Kidney (tissue), 14 donors: ENCODE data around the gene TBCD. TPM values are rescaled to one million over a fixed set of nuclear protein-coding genes. Genes with fewer than 3 reads are reported as not detected.
A peak's percentile ranks its signal among the peaks of the same experiment; 100 is the strongest.

ENCODE experiments used
- DNase-seq, 5 donors: peaks; one replicate each; pipeline ENCODE4 v3.0.0-alpha.2; 2013 to 2020
- FAIRE-seq: peaks from 2 replicates; lab custom pipeline; 2012; peaks lifted over from hg19 to GRCh38; lab: Jason Lieb, UNC
- H3K27ac ChIP-seq, 2 donors: one replicate each; pipeline ENCODE4 v1.7.0; 2013; ENCODE audit warnings: low read depth in 2 of 2, low read length in 2 of 2, inconsistent platforms in 1 of 2
- H3K27me3 ChIP-seq: one replicate; pipeline ENCODE4 v1.7.1; 2013; ENCODE audit warnings: low read length, inconsistent platforms; ENCODE audit not compliant: control insufficient read depth, insufficient read depth
- H3K36me3 ChIP-seq, 3 donors: one replicate each; pipeline versions ENCODE4 v1.7.0 to v1.7.1; 2013; ENCODE audit warnings: low read length in 3 of 3, control low read depth in 1 of 3, inconsistent platforms in 1 of 3; ENCODE audit not compliant: insufficient read depth in 3 of 3, control insufficient read depth in 2 of 3
- H3K4me1 ChIP-seq, 3 donors: one replicate each; pipeline versions ENCODE4 v1.7.0 to v1.7.1; 2013; ENCODE audit warnings: low read length in 3 of 3, inconsistent platforms in 1 of 3, low read depth in 1 of 3; ENCODE audit not compliant: control insufficient read depth in 2 of 3, insufficient read depth in 2 of 3
- H3K4me3 ChIP-seq, 3 donors: one replicate each; pipeline versions ENCODE4 v1.7.0 to v1.8.1; 2013; ENCODE audit warnings: low read length in 3 of 3, control low read depth in 1 of 3, inconsistent platforms in 1 of 3
- H3K9ac ChIP-seq, 3 donors: one replicate each; pipeline versions ENCODE4 v1.7.0 to v1.7.1; 2013; ENCODE audit warnings: low read length in 3 of 3, control low read depth in 1 of 3, inconsistent platforms in 1 of 3
- H3K9me3 ChIP-seq, 3 donors: one replicate each; pipeline versions ENCODE4 v1.7.0 to v1.7.1; 2013; ENCODE audit warnings: low read length in 3 of 3, control low read depth in 1 of 3, inconsistent platforms in 1 of 3; ENCODE audit not compliant: control insufficient read depth in 2 of 3, insufficient read depth in 1 of 3
- intact Hi-C: fragments of 100-400 bp; cut with DNase I; formaldehyde crosslinking; loops from one replicate; pipeline ENCODE4 v1.11.1; 2022
- polyA plus RNA-seq: library from polyadenylated mRNA; stranded (reverse); fragments of 350-450 nt; fragmentation: Illumina TruSeq; extraction: RNeasy Lipid Tissue Mini Kit (QIAGEN cat#74804); gene quantifications from one replicate; pipeline ENCODE4 v1.2.3, GENCODE V29; 2014; ENCODE audit warnings: low read depth, low replicate concordance; ENCODE audit not compliant: insufficient read depth
- total RNA-seq: library from RNA; stranded (reverse); fragmentation: NEBNext Ultra II Directional; extraction: Animal tissue kit (Norgen Biotek cat#: 25700); gene quantifications from one replicate; pipeline ENCODE4 v1.2.1, GENCODE V29; 2021
- TF ChIP-seq, protein P1 (sequence below): IDR thresholded peaks from 3 replicates; pipeline ENCODE4 v1.5.1; 2012; ENCODE audit warnings: mild to moderate bottlenecking, moderate library complexity, borderline replicate concordance; ENCODE audit not compliant: insufficient read depth; ENCODE audit errors: extremely low read depth
- donor health status: control.
- donor health status: control.
- donor health status: control.
- donor health status: control.
- donor health status: control.
- donor health status: DM: yes; HTN: yes; CAD: no.
- donor health status: Normal renal cell carcinoma (clear cell type).

The TBCD gene
- total and polyA plus RNA-seq, 2 donors from 2014 or later, result 72.8 to 78.7 TPM

DNA sequence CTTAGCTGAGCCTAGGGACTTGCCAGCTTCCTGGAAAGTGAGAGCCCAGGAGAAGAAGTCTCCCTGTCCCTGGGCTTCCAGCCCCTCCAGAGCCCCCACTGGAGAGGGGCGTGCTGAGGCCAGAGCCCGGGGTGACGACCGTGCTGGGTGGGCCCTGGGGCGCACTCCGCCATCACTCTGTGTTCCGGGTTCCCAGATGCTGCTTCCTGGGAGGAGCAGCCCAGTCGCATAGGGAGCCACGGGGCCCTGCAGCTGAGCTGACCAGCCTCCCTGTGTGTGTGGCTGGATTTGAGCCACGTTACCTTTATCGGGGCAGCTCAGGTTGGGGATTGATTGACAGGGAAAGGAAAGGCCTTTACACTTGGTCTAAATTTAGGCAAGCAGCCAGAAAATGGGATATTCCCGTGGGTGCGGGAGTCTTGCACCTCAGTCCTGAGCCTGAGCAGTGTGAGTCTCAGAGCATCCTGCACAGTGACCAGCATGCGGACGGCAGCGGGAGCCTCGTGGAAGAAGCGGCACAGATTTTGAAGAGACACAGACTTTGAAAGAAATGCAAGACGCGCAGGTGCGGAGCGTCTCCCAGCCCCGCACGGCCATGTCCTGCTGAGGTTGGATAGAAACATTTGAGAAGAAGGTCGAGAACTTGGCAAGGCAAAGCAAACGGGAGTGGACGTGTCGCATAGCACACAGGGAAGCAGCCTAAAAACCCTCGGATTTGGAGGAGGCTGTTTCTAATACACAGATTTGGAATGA, 139.2 kb downstream of the TBCD start:
- Histone ChIP-seq H3K9me3 (no peaks in the 10 kb centered on the region), H3K27me3 (no peaks in the 10 kb centered on the region), H3K27ac (no peak overlapping the region), H3K36me3 (peaks cover 0 to 3% (median 0%) of the 10 kb centered on the region in 3 donors), H3K4me1 (peaks cover 7 to 28% (median 22%) of the 10 kb centered on the region in 3 donors), H3K4me3 (no peak overlapping the region), H3K9ac (no peak overlapping the region)
- TF ChIP-seq, protein P1, sequence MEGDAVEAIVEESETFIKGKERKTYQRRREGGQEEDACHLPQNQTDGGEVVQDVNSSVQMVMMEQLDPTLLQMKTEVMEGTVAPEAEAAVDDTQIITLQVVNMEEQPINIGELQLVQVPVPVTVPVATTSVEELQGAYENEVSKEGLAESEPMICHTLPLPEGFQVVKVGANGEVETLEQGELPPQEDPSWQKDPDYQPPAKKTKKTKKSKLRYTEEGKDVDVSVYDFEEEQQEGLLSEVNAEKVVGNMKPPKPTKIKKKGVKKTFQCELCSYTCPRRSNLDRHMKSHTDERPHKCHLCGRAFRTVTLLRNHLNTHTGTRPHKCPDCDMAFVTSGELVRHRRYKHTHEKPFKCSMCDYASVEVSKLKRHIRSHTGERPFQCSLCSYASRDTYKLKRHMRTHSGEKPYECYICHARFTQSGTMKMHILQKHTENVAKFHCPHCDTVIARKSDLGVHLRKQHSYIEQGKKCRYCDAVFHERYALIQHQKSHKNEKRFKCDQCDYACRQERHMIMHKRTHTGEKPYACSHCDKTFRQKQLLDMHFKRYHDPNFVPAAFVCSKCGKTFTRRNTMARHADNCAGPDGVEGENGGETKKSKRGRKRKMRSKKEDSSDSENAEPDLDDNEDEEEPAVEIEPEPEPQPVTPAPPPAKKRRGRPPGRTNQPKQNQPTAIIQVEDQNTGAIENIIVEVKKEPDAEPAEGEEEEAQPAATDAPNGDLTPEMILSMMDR, result no peak
- DNase-seq (no peak), FAIRE-seq (no peak)
- intact Hi-C loops, result no loop called here

DNA sequence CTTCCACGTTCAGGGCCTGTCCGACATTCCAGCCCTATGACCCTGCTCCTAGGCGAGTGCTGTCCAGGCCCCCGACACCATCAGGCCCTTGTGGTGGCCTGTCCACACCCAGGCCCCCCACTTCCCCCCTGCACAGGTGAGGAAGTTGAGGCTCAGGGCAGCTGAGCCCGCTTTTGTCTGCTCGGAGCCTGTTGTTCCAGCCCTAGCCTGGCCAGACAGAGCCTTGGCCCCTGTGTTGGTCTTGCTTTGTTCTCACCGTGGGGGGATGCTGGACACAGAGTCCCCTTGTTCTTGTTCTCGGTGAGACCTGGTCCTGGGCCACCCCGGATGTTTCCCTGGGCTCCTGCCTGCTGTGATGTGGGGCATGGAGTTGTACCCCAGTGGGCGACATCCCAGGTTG, 140.0 kb downstream of the TBCD start:
- no peak overlapping the region for H3K27ac ChIP-seq
- TF ChIP-seq, protein P1, result no peak
- H3K4me3 ChIP-seq, result no peak overlapping the region
- DNase-seq (peak in 1 of 5 donors; percentile 58), FAIRE-seq (no peak)
- no peak overlapping the region for H3K9ac ChIP-seq
- H3K9me3 ChIP-seq, result no peaks in the 10 kb centered on the region
- peaks cover 0 to 3% (median 0%) of the 10 kb centered on the region in 3 donors for H3K36me3 ChIP-seq
- H3K27me3 ChIP-seq, result no peaks in the 10 kb centered on the region
- H3K4me1 ChIP-seq, result peaks cover 6 to 27% (median 22%) of the 10 kb centered on the region in 3 donors
- intact Hi-C loops, result no loop called here

DNA sequence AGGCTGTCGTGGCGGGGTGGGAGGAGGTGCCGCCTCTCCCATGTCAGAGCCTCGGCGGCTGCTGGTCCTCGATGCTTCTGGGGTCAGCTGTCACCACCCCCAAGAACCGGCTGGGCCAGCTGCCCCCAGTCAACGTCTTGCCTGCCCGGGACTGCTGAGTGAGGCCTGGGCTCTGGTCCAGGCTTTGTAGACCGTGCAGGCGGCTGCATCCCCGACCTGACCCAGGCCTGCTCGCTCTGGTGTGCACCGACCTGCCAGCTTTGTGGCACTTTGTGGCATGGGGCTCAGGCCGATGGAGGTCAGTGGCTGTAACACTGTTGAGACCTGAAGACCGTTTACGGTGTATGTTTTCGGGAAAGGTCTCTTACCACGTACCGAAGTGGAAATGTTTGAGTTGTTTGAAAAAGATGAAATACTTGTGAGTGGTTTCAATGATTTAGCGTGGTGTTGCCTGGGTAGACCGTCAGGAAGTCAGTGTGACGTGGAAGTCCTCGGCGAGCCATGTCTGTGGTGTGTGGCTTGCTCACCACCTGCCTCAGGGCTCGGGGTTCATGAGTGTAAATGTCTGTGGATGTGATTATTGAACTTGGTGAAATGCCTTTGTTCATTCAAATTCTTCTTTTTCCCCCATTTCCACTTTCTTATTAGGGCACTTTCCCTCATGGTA, 141.2 kb downstream of the TBCD start:
- no peaks in the 10 kb centered on the region for H3K9me3 ChIP-seq
- H3K27me3 ChIP-seq, result no peaks in the 10 kb centered on the region
- peaks cover 0 to 3% (median 0%) of the 10 kb centered on the region in 3 donors for H3K36me3 ChIP-seq
- no peak overlapping the region for H3K9ac ChIP-seq
- TF ChIP-seq, protein P1, result no peak
- H3K4me1 ChIP-seq, result peaks cover 6 to 27% (median 22%) of the 10 kb centered on the region in 3 donors
- H3K4me3 ChIP-seq, result no peak overlapping the region
- FAIRE-seq, result no peak
- peak in 4 of 5 donors; percentile 73 to 91 (median 79) for DNase-seq
- intact Hi-C loops, result no loop called here
- peak overlapping the region; percentile 47 to 61 for H3K27ac ChIP-seq
